ENCODE measurements around the gene AGAP2.

The AGAP2 gene

GRCh38 chr12:57767305-57767698 is 28.8 kb upstream of the AGAP2 start:
- DNase-seq = no peak

GRCh38 chr12:57766464-57767304 is 28.1 kb upstream of the AGAP2 start, which contains the start of gene CYP27B1:
TSS of gene CYP27B1 (minus strand) at chr12:57767078. CDS start at chr12:57767041, 37 bp downstream.
- peak in 2 of 3 experiments; percentile 29 to 33 for DNase-seq

GRCh38 chr12:57765698-57766463 is 27.3 kb upstream of the AGAP2 start:
- DNase-seq = peak in 2 of 3 experiments; percentile 24 to 37

- DNase-seq = peak in 2 of 3 experiments; percentile 46 to 60
Observed at GRCh38 chr12:57765003-57765697, 26.6 kb upstream of the AGAP2 start.

GRCh38 chr12:57764662-57765002 is 26.1 kb upstream of the AGAP2 start:
- no peak for DNase-seq

- DNase-seq = no peak
Observed at GRCh38 chr12:57763881-57764661, 25.5 kb upstream of the AGAP2 start.

GRCh38 chr12:57762463-57762862 is 23.9 kb upstream of the AGAP2 start:
- DNase-seq = no peak

- no peak for DNase-seq
Observed at GRCh38 chr12:57761391-57761998, 23.0 kb upstream of the AGAP2 start.

GRCh38 chr12:57760347-57760982 is 21.9 kb upstream of the AGAP2 start:
- DNase-seq = no peak

- DNase-seq = peak in 2 of 3 experiments; percentile 20 to 58
Observed at GRCh38 chr12:57759360-57759980, 20.9 kb upstream of the AGAP2 start.

- no peak for DNase-seq
Observed at GRCh38 chr12:57758552-57759359, 20.2 kb upstream of the AGAP2 start.

- no peak for DNase-seq
Observed at GRCh38 chr12:57757771-57758170, 19.2 kb upstream of the AGAP2 start.

GRCh38 chr12:57756406-57757341 is 18.1 kb upstream of the AGAP2 start:
- peak in 1 of 3 experiments; percentile 24 for DNase-seq

- DNase-seq = peak in 2 of 3 experiments; percentile 59 to 63
Observed at GRCh38 chr12:57755454-57756372, 17.2 kb upstream of the AGAP2 start.

- no peak for DNase-seq
Observed at GRCh38 chr12:57755194-57755453, 16.6 kb upstream of the AGAP2 start.

GRCh38 chr12:57754411-57755193 is 16.1 kb upstream of the AGAP2 start, which contains the start of gene MARCHF9:
TSS of gene MARCHF9 (plus strand) at chr12:57755103. CDS start at chr12:57755529, 426 bp downstream.
- DNase-seq = peak; percentile 90 to 94 (median 94)

GRCh38 chr12:57753756-57754337 is 15.3 kb upstream of the AGAP2 start:
- DNase-seq = peak in 1 of 3 experiments; percentile 49

Data from NCI-H1417 (cell line).